T follicular helper cell (primary cell): ENCODE measurements around the gene PACS2.
A peak's percentile ranks its signal among the peaks of the same experiment; 100 is the strongest.
"Not testable (repeated sequence)": the region's sequence is repeated elsewhere in the genome, so short reads cannot be mapped to it uniquely, and the experiment has no call there.

ENCODE experiments used
- DNase-seq: peaks from one replicate; pipeline ENCODE4 v3.0.0-alpha.2; 2020; ENCODE audit warnings: low read depth
- total RNA-seq, 2 experiments: gene quantifications; one replicate each; lab custom pipeline; 2026; lab: John Stamatoyannopoulos, UW

The PACS2 gene
- total RNA-seq: 41.3 to 98.5 reads per million in 2 experiments

- DNase-seq: peak; percentile 71
Observed at GRCh38 chr14:105314287-105315200, at the start of gene PACS2. TSS of gene PACS2 (plus strand) at chr14:105314748. CDS start at chr14:105314919, 171 bp downstream.

- DNase-seq: no peak
Observed at GRCh38 chr14:105267820-105268548, 46.6 kb upstream of the PACS2 start.

GRCh38 chr14:105268736-105269354 is 45.7 kb upstream of the PACS2 start:
- DNase-seq: no peak

- DNase-seq: no peak
Observed at GRCh38 chr14:105269405-105269804, 45.1 kb upstream of the PACS2 start.

GRCh38 chr14:105271224-105271890 is 43.2 kb upstream of the PACS2 start:
- no peak for DNase-seq

GRCh38 chr14:105272623-105273022 is 41.9 kb upstream of the PACS2 start:
- no peak for DNase-seq

GRCh38 chr14:105273062-105273461 is 41.5 kb upstream of the PACS2 start:
- no peak for DNase-seq

- DNase-seq: no peak
Observed at GRCh38 chr14:105274637-105275036, 39.9 kb upstream of the PACS2 start.

GRCh38 chr14:105275267-105275946 is 39.1 kb upstream of the PACS2 start:
- DNase-seq: no peak

- not testable (repeated sequence) for DNase-seq
Observed at GRCh38 chr14:105277448-105277847, 37.1 kb upstream of the PACS2 start.

GRCh38 chr14:105279642-105280361 is 34.7 kb upstream of the PACS2 start:
- DNase-seq: no peak

- no peak for DNase-seq
Observed at GRCh38 chr14:105280525-105280924, 34.0 kb upstream of the PACS2 start.

- no peak for DNase-seq
Observed at GRCh38 chr14:105281371-105282097, 33.0 kb upstream of the PACS2 start.

- DNase-seq: no peak
Observed at GRCh38 chr14:105282098-105282725, 32.3 kb upstream of the PACS2 start.

- DNase-seq: no peak
Observed at GRCh38 chr14:105283028-105283427, 31.5 kb upstream of the PACS2 start.

- no peak for DNase-seq
Observed at GRCh38 chr14:105283899-105284298, 30.6 kb upstream of the PACS2 start.

- DNase-seq: no peak
Observed at GRCh38 chr14:105285174-105285573, 29.4 kb upstream of the PACS2 start.

- DNase-seq: no peak
Observed at GRCh38 chr14:105286759-105287144, 27.8 kb upstream of the PACS2 start.
